Muscle layer of duodenum (tissue), 2 donors: Measurements from ENCODE around the gene TDRD10.

Experiments used
- H3K27ac ChIP-seq: one replicate; pipeline ENCODE4 v1.7.0; 2013; ENCODE audit warnings: mild to moderate bottlenecking, low read length
- H3K27me3 ChIP-seq: one replicate; pipeline ENCODE4 v1.7.0; 2013; ENCODE audit warnings: low read depth, mild to moderate bottlenecking, control low read depth, low read length
- H3K36me3 ChIP-seq, 2 donors: one replicate each; pipeline ENCODE4 v1.7.0; 2013; ENCODE audit warnings: low read length in 2 of 2, control low read depth in 1 of 2, mild to moderate bottlenecking in 1 of 2; ENCODE audit not compliant: insufficient read depth in 2 of 2, control insufficient read depth in 1 of 2
- H3K4me1 ChIP-seq, 2 donors: one replicate each; pipeline ENCODE4 v1.7.0; 2013; ENCODE audit warnings: low read length in 2 of 2, mild to moderate bottlenecking in 2 of 2, control low read depth in 1 of 2, moderate library complexity in 1 of 2; ENCODE audit not compliant: insufficient read depth in 2 of 2, control insufficient read depth in 1 of 2
- H3K4me3 ChIP-seq, 2 donors: one replicate each; pipeline ENCODE4 v1.7.0; 2013; ENCODE audit warnings: low read length in 2 of 2, low read depth in 1 of 2, mild to moderate bottlenecking in 1 of 2
- H3K9me3 ChIP-seq, 2 donors: one replicate each; pipeline ENCODE4 v1.7.0; 2013; ENCODE audit warnings: low read length in 2 of 2, control low read depth in 1 of 2, mild to moderate bottlenecking in 1 of 2; ENCODE audit not compliant: control insufficient read depth in 1 of 2
- donor health status: healthy.

TDRD10 gene

DNA sequence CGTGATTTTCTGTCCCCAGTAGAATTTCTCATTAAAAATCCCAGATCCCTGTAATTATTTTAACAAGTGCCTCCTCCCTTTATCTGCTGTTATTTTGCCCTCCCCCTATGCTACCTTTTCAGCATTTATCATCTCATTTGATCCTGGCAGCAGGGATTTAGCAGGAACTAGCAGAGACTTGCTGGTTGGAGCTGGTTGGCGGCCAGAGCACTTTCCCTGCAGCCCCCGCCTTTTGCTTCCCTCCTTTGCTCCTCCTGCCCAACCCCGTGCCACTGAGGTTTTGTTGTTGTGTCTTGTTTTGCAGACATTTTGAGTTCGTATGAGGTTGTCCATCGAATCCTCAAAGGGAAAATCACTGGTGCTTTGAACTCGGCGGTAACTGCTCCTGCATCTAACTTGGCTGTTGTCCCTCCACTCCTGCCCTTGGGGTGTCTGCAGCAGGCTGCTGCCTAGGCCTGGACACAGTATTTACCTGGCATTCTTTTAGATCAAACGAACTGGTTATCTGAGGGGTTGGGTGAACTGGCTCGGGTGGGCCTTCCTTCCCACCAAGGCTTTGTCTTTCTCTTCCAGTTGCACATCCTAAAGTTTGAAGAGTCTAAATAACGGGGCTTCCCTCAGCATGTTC, 45.2 kb downstream of the TDRD10 start:
- no peak overlapping the region for H3K27ac ChIP-seq
- H3K4me1 ChIP-seq: peaks cover 0 to 5% of the 10 kb centered on the region in 2 donors
- H3K9me3 ChIP-seq: no peaks in the 10 kb centered on the region
- H3K36me3 ChIP-seq: peaks cover 32 to 33% of the 10 kb centered on the region in 2 donors
- no peak overlapping the region for H3K4me3 ChIP-seq
- no peaks in the 10 kb centered on the region for H3K27me3 ChIP-seq

DNA sequence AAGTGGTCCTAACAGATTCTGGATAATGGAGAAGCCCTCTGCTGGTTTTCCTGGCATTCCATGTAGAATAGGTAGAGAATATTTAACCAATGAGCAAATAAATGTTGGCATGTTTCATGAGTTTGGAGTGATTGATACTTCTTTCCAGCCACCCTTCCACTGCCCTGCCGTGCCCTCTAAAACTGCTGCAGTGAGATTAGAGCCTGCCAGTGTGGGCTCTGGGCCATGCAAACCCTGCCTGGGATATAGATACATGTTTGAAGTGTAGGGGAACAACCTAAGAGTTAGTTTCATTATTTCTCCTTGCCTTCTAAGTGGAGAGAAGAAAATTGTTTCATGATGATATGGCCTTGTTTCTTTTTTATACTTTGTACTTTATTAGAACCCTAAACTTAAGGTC, 46.0 kb downstream of the TDRD10 start:
- H3K4me3 ChIP-seq: no peak overlapping the region
- no peaks in the 10 kb centered on the region for H3K27me3 ChIP-seq
- peaks cover 40 to 41% of the 10 kb centered on the region in 2 donors for H3K36me3 ChIP-seq
- H3K27ac ChIP-seq: no peak overlapping the region
- no peaks in the 10 kb centered on the region for H3K9me3 ChIP-seq
- H3K4me1 ChIP-seq: peaks cover 4 to 5% of the 10 kb centered on the region in 2 donors

DNA sequence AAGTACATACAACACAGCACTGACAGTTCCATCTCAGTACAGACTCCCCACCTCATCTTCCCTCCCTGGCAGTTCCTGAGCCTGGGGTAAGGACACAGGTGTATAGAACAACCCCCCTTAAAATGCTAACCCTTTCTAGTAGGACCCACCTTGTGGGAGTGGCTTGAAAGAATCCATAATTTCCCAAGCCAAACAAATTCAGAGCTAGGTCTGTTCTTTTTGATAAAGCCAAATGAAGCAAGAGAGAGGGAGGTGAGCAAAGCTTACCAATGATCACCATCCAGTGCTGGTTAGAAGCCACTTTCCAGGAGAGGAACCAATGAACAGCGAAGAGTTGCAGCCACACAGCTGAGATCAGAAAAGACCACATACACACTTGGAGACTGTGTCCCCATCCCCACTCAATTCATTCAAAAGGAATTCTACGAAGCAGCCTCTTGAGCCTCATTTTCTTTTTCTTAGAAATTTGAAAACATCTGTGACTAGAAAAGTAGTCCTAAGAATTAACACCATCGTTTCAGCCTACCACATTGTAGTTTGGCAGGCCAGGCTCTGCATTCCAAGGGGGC, 47.3 kb downstream of the TDRD10 start:
- no peaks in the 10 kb centered on the region for H3K27me3 ChIP-seq
- H3K9me3 ChIP-seq: no peaks in the 10 kb centered on the region
- H3K36me3 ChIP-seq: peaks cover 52 to 53% of the 10 kb centered on the region in 2 donors
- no peak overlapping the region for H3K4me3 ChIP-seq
- no peak overlapping the region for H3K27ac ChIP-seq
- peaks cover 5 to 16% of the 10 kb centered on the region in 2 donors for H3K4me1 ChIP-seq

DNA sequence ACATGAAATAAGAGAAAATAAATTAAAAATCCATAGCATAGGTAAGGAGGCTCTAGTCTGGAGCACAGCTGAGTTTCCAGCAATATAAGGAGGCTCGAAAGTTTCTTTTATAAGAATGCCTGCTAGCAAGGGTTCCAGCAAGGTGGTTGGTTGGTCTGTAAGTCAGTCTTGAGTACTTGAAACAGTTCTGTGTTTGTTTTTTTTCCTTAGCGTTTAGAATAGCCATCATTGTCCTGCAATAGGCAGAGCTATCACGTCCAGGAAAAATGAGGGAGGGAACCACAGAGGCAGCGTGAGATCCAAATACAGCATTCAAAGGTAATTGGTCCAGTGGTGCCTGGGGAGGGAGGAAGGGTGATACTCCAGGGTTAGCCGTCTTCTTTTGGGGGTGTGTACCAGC, 48.1 kb downstream of the TDRD10 start:
- Histone ChIP-seq H3K27ac (no peak overlapping the region), H3K4me1 (peaks cover 5 to 20% of the 10 kb centered on the region in 2 donors), H3K4me3 (no peak overlapping the region), H3K36me3 (peaks cover 60 to 61% of the 10 kb centered on the region in 2 donors), H3K27me3 (no peaks in the 10 kb centered on the region), H3K9me3 (no peaks in the 10 kb centered on the region)

DNA sequence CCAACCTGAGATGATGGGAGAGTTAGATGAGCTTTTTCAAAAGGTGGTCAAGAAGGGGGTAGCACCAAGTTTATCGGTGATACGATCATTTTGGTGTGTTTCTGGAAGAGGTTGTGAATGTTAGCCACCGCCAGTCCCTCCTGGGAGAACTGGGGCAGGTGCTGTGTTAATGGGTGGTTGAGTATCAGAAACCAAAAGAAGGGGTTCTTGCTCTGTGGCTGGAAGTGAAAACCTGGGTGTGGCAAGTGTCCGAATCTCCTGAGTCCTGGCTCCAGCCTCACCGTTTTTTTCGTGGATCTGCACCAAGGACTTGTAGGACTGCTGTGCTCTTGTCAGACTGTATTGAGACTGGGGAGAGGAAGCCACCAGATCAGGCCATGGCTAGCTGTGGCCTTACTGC, 48.6 kb downstream of the TDRD10 start:
- no peak overlapping the region for H3K4me3 ChIP-seq
- H3K27me3 ChIP-seq: no peaks in the 10 kb centered on the region
- peaks cover 65 to 66% of the 10 kb centered on the region in 2 donors for H3K36me3 ChIP-seq
- H3K9me3 ChIP-seq: no peaks in the 10 kb centered on the region
- H3K27ac ChIP-seq: no peak overlapping the region
- H3K4me1 ChIP-seq: peaks cover 5 to 20% of the 10 kb centered on the region in 2 donors

DNA sequence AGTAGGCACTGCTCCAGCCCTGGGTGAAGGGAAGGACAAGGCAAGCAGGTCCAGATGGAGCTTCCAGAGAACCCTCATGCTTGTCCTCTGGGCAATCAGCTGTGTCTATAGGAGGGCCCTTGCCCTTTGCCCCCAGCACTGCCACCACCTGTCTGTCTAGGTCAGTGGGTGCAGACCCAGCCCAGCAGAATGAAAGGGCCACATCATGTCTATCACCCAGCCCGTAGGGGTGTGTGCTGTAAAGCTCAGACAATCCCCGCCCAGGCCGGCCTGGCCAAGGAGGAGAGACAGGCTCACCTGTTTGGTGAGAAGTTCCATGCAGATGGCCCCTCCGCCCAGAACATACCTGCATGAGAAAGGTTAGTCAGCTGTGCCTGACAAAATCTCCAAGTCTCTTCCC, 49.5 kb downstream of the TDRD10 start:
- no peak overlapping the region for H3K27ac ChIP-seq
- no peak overlapping the region for H3K4me3 ChIP-seq
- H3K9me3 ChIP-seq: no peaks in the 10 kb centered on the region
- H3K27me3 ChIP-seq: no peaks in the 10 kb centered on the region
- H3K4me1 ChIP-seq: peaks cover 6 to 29% of the 10 kb centered on the region in 2 donors
- peaks cover 65 to 68% of the 10 kb centered on the region in 2 donors for H3K36me3 ChIP-seq

DNA sequence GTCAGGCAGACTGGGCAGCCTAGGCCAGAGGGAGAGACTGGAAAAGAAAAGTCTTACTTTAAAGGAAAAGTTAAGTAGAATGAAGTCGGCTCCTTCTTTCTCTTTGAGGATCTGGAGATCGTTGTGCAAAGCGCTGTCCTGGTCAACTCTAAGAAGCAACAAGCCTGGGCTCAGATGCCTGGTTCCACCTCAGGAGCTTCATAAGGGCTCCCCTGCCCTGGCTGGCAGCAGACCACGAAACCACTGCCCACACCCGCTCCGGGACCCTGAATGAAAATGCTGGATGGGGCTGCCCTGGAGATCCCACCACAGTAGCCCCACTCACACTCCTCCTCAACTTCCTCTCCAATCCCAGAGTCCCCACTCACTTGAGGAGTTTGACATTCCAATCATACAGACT, 50.0 kb downstream of the TDRD10 start:
- Histone ChIP-seq H3K9me3 (no peaks in the 10 kb centered on the region), H3K4me3 (no peak overlapping the region), H3K36me3 (peaks cover 65 to 68% of the 10 kb centered on the region in 2 donors), H3K27ac (no peak overlapping the region), H3K27me3 (no peaks in the 10 kb centered on the region), H3K4me1 (peaks cover 10 to 34% of the 10 kb centered on the region in 2 donors)

DNA sequence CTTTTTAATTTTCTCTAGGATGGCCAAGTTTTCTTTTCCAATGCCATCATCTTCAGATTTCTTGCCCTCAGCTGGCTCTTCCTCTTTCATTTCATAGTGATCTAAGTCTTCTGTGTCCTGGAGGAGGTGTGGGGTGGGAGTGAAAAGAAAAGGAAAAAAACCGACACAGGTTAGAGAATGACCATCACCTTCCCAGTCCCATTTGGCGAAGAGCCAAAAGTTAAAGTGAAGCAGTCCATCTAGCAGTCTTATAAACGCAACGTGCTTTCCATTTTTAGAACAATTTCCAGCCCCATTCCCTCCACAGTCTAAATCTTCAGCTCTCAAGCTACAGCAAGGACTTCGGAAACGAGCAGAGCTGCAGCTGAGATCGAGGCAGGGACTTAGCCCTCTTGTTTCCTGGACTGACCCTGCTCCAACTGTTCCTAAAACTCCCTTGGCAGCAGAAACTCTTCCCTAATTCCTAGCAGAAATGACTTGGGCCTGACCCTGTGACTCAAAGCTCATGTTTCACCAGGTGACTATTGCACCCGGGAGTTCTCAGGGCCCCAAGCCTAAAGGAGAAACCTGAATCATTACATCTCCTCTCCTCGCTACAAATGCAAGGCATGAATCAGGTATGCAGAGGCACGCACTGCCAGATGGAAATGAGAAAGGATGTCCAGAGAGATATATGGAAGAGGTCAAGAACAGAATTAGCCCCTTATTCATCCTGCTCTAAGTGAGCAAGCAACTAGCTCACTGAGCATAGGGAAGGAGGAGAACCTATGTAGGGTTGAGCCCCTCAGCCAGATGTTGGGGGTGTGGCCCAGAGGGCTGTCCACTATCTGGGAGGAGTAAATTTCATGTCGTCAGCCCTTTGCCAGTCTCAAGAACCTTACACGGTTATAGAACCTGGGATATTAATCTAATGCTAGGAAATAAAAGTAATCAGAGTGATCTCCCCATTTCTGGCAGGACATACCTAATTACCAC, 51.3 kb downstream of the TDRD10 start:
- H3K27ac ChIP-seq: peak overlapping the region; percentile 35
- no peak overlapping the region for H3K4me3 ChIP-seq
- H3K9me3 ChIP-seq: no peaks in the 10 kb centered on the region
- peaks cover 65 to 68% of the 10 kb centered on the region in 2 donors for H3K36me3 ChIP-seq
- H3K27me3 ChIP-seq: no peaks in the 10 kb centered on the region
- peaks cover 17 to 40% of the 10 kb centered on the region in 2 donors for H3K4me1 ChIP-seq

DNA sequence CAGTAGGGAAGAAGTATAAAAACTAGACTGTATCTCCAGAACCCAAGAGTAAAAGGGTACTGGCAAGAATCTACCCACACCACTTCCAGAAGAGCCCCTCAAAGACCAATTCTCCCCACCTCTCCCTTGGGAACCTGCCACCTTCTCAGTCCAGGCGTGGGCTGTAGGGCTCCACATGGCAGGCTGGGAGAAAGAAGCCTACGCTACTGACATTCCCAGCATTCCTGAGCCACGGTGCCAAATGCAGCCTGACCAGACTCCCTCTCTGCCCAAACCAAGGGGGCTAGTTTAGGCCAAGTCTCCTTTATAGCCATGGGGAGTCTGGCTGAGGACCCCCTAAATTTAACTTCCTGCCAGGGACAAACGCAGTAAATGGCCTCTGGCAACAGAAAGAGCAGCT, 54.4 kb downstream of the TDRD10 start:
- H3K27ac ChIP-seq: peak overlapping the region; percentile 11
- peaks cover 40 to 43% of the 10 kb centered on the region in 2 donors for H3K36me3 ChIP-seq
- H3K27me3 ChIP-seq: no peaks in the 10 kb centered on the region
- no peaks in the 10 kb centered on the region for H3K9me3 ChIP-seq
- peak overlapping the region; percentile 77 to 94 for H3K4me3 ChIP-seq
- H3K4me1 ChIP-seq: peaks cover 12 to 40% of the 10 kb centered on the region in 2 donors

DNA sequence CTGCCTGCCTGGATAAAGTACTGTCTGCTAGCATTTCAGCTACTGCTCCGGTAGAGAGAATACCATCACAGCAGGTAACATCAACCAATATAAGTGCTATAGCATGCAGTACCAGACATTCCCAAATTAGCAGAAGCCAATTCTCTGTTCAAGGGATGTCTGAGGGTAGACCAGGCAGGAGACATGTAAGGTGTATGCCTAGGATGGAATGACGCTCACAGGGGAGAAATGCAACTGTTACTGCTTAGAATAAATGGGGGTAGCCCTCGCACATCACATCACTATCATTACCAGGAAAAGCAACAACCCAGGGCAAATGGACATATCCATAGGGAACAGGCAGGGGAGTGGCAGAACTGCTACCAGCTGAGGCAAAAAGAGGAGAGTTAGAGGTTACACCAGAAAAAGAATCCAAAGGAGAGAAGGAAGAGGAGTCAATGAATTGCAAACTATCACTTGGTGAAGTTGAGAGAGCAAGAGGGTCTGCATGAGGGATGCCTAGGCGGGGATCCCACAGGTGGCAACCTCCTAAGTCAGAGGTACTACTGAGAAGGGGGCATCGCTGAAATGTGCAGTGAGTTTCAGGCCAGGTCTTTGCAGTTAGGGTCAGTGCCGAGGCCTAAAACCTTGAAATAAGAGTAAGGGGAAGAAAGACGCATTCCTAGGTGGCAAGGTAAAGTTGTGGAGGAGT, 55.4 kb downstream of the TDRD10 start:
- Histone ChIP-seq H3K9me3 (no peaks in the 10 kb centered on the region), H3K4me3 (peak overlapping the region; percentile 77 to 94), H3K27me3 (no peaks in the 10 kb centered on the region), H3K4me1 (peaks cover 12 to 40% of the 10 kb centered on the region in 2 donors), H3K36me3 (peaks cover 31 to 33% of the 10 kb centered on the region in 2 donors), H3K27ac (peak overlapping the region; percentile 70)
